Right lobe of liver (tissue), 6 donors: ENCODE measurements around the gene USH1C. TPM values are rescaled to one million over a fixed set of nuclear protein-coding genes. Genes with fewer than 3 reads are reported as not detected.

Source experiments
- ATAC-seq, 4 donors: fragments of 200-7000 bp; cut with Tn5 transposase; one replicate each; pipeline ENCODE4 v1.9.1; 2020; ENCODE audit warnings: mild to moderate bottlenecking in 4 of 4, moderate library complexity in 4 of 4
- DNase-seq, 3 donors: peaks; one replicate each; pipeline ENCODE4 v3.0.0-alpha.2; 2020
- H3K27ac ChIP-seq, 3 donors: fragments of 200-600 bp; one replicate each; pipeline ENCODE4 v1.8.0; 2022
- H3K27me3 ChIP-seq, 2 donors: fragments of 200-600 bp; one replicate each; pipeline ENCODE4 v1.8.0; 2022
- H3K36me3 ChIP-seq, 4 donors: fragments of 200-600 bp; sonication (generic) in 1 of 4; one replicate each; pipeline versions ENCODE4 v1.5.1 to v1.8.0; 2017 to 2022; ENCODE audit warnings: control low read depth in 1 of 4
- H3K4me1 ChIP-seq, 4 donors: fragments of 200-600 bp; sonication (generic) in 1 of 4; one replicate each; pipeline versions ENCODE4 v1.5.1 to v1.8.0; 2017 to 2022; ENCODE audit warnings: control low read depth in 1 of 4
- H3K4me3 ChIP-seq, 3 donors: fragments of 200-600 bp; one replicate each; pipeline ENCODE4 v1.8.0; 2022
- H3K9me3 ChIP-seq, 4 donors: fragments of 200-600 bp; sonication (generic) in 1 of 4; one replicate each; pipeline versions ENCODE4 v1.5.1 to v1.8.0; 2017 to 2022; ENCODE audit warnings: control low read depth in 1 of 4
- CTCF ChIP-seq, 4 donors: fragments of 200-600 bp in 3 of 4; fragments of 450-650 bp in 1 of 4; IDR thresholded peaks; one replicate each; pipeline versions ENCODE4 v1.5.1 to v1.8.0; 2016 to 2022; ENCODE audit warnings: antibody characterized with exemption in 4 of 4, mild to moderate bottlenecking in 2 of 4
- POLR2A ChIP-seq: fragments of 450-650 bp; IDR thresholded peaks from one replicate; pipeline ENCODE4 v1.6.1; 2017; ENCODE audit warnings: antibody characterized with exemption, mild to moderate bottlenecking
- WGBS: methylation state at CpG from one replicate; pipeline ENCODE4 v1.1.6; 2018; ENCODE audit warnings: low coverage, low lambda C conversion rate; ENCODE audit not compliant: insufficient coverage; ENCODE audit errors: missing lambda C conversion rate; 5-methylcytosine and 5-hydroxymethylcytosine counted together
- intact Hi-C, 2 donors: fragments of 100-400 bp; cut with DNase I; formaldehyde crosslinking; loops; one replicate each; pipeline versions ENCODE4 v1.11.2 to v1.14.1; 2022
- total RNA-seq, 6 experiments: library from RNA; depleted of rRNA in 2 of 6; stranded (reverse); fragments of >200 nt in 2 of 6; fragmentation: NEBNext Ultra II Directional in 3 of 6; extraction: Animal tissue kit (Norgen Biotek cat#: 25700) in 3 of 6; gene quantifications; one replicate each; pipeline versions ENCODE4 v1.1.0 to v1.2.4, GENCODE V29; 2016 to 2023
- donor health status: DM: no; HTN: yes; CAD: no.
- donor health status: DM: no; HTN: no; CAD: no.
- donor health status: DM: no; HTN: no; CAD: no.
- donor health status: DM: no; HTN: yes; CAD: no.
- donor health status: DM: no; HTN: yes; CAD: no.

USH1C gene
- total RNA-seq, 6 experiments from 2014 or later = 0.15 to 1.2 (median 0.58) TPM

- ATAC-seq = no peak
- H3K36me3 ChIP-seq = no peaks in the 10 kb centered on the region
- TF ChIP-seq POLR2A = no peak
- no peak for TF ChIP-seq CTCF (IDR thresholded peaks at IDR 0.05)
- no peaks in the 10 kb centered on the region for H3K27me3 ChIP-seq
- H3K9me3 ChIP-seq = no peaks in the 10 kb centered on the region
- intact Hi-C loops = no loop called here
- no peak for DNase-seq
- H3K27ac ChIP-seq = no peak overlapping the region
- no peaks in the 10 kb centered on the region for H3K4me1 ChIP-seq
- no CpG with 5 or more reads among the region's 22 CpGs for WGBS
- H3K4me3 ChIP-seq = no peak overlapping the region
Observed at GRCh38 chr11:17531071-17531600, 13.1 kb downstream of the USH1C start.

- DNase-seq = no peak
- ATAC-seq = no peak
- H3K27me3 ChIP-seq = no peaks in the 10 kb centered on the region
- TF ChIP-seq POLR2A (no peak), CTCF (IDR thresholded peaks at IDR 0.05) (no peak)
- no peaks in the 10 kb centered on the region for H3K36me3 ChIP-seq
- no peaks in the 10 kb centered on the region for H3K9me3 ChIP-seq
- intact Hi-C loops = no loop called here
- no peak overlapping the region for H3K4me3 ChIP-seq
- no peak overlapping the region for H3K27ac ChIP-seq
- WGBS = 72% methylated on average over 7 of the region's 10 CpGs
- H3K4me1 ChIP-seq = no peaks in the 10 kb centered on the region
Observed at GRCh38 chr11:17529844-17530185, 14.4 kb downstream of the USH1C start.

GRCh38 chr11:17528906-17529843 is 15.0 kb downstream of the USH1C start:
- intact Hi-C loops = no loop called here
- TF ChIP-seq CTCF (IDR thresholded peaks at IDR 0.05) (no peak), POLR2A (no peak)
- Histone ChIP-seq H3K4me1 (no peaks in the 10 kb centered on the region), H3K36me3 (no peaks in the 10 kb centered on the region), H3K4me3 (no peak overlapping the region), H3K27me3 (no peaks in the 10 kb centered on the region), H3K27ac (no peak overlapping the region), H3K9me3 (no peaks in the 10 kb centered on the region)
- peak in 1 of 4 donors; percentile 21 for ATAC-seq
- WGBS = 54% methylated on average over 7 of the region's 14 CpGs
- no peak for DNase-seq

- no peaks in the 10 kb centered on the region for H3K4me1 ChIP-seq
- H3K36me3 ChIP-seq = no peaks in the 10 kb centered on the region
- intact Hi-C loops = no loop called here
- no peaks in the 10 kb centered on the region for H3K9me3 ChIP-seq
- H3K27me3 ChIP-seq = no peaks in the 10 kb centered on the region
- whole genome bisulfite sequencing = 5% methylated on average over 3 of the region's 9 CpGs
- no peak overlapping the region for H3K4me3 ChIP-seq
- H3K27ac ChIP-seq = no peak overlapping the region
- peak; percentile 81 to 95 (median 88) for ATAC-seq
- DNase-seq = peak; percentile 55 to 69 (median 61)
- no peak for TF ChIP-seq POLR2A
- peak; percentile 67 to 79 (median 68) for TF ChIP-seq CTCF (IDR thresholded peaks at IDR 0.05)
Observed at GRCh38 chr11:17528181-17528691, 16.0 kb downstream of the USH1C start.
